GM12878 (cell line): ENCODE results near the gene SPIN1. TPM values are rescaled to one million over a fixed set of nuclear protein-coding genes. Genes with fewer than 3 reads are reported as not detected.

Source experiments
- ATF7 ChIP-seq: fragments of 450-650 bp; IDR thresholded peaks from 2 replicates; pipeline ENCODE4 v1.6.1; 2016; ENCODE audit warnings: low read depth, mild to moderate bottlenecking
- BACH1 ChIP-seq: fragments of 450-650 bp; IDR thresholded peaks from 2 replicates; pipeline ENCODE4 v1.6.1; 2017; ENCODE audit warnings: mild to moderate bottlenecking, borderline replicate concordance
- CBX5 ChIP-seq: sonication (generic); IDR thresholded peaks from 2 replicates; pipeline ENCODE4 v1.6.1; 2016; ENCODE audit warnings: low read depth, moderate library complexity, mild to moderate bottlenecking, inconsistent platforms
- CHD2 ChIP-seq: IDR thresholded peaks from 2 replicates; pipeline ENCODE4 v1.6.1; 2011; ENCODE audit warnings: low read depth, low read length, improper control_type of control experiment, borderline replicate concordance
- CHD4 ChIP-seq: fragments of 200-600 bp; sonication (generic); IDR thresholded peaks from 2 replicates; pipeline ENCODE4 v1.6.1; 2016; ENCODE audit warnings: mild to moderate bottlenecking
- EP300 ChIP-seq, 2 experiments: fragments of 150-350 bp in 1 of 2; IDR thresholded peaks; 2 replicates each; pipeline ENCODE4 v1.6.1; 2011 to 2012; ENCODE audit warnings: low read depth in 2 of 2, low read length in 2 of 2, borderline replicate concordance in 1 of 2, improper control_type of control experiment in 1 of 2, inconsistent platforms in 1 of 2; ENCODE audit not compliant: control insufficient read depth in 1 of 2
- HDAC2 ChIP-seq: fragments of 200-600 bp; sonication (generic); IDR thresholded peaks from 2 replicates; pipeline ENCODE4 v1.6.1; 2017
- IKZF1 ChIP-seq: fragments of 450-650 bp; conservative IDR thresholded peaks from 2 replicates; pipeline ENCODE4 v1.6.1; 2017; ENCODE audit warnings: antibody characterized with exemption, mild to moderate bottlenecking
- IRF4 ChIP-seq: IDR thresholded peaks from 2 replicates; pipeline ENCODE4 v1.6.1; 2011; ENCODE audit warnings: low read depth, low read length
- JUNB ChIP-seq: IDR thresholded peaks from 2 replicates; pipeline ENCODE4 v1.6.1; 2016; ENCODE audit warnings: antibody characterized with exemption, mild to moderate bottlenecking
- JUND ChIP-seq: IDR thresholded peaks from 2 replicates; pipeline ENCODE4 v1.6.1; 2012; ENCODE audit warnings: low read depth, mild to moderate bottlenecking, low read length, improper control_type of control experiment, moderate library complexity
- NFIC ChIP-seq: IDR thresholded peaks from 2 replicates; pipeline ENCODE4 v1.6.1; 2012; ENCODE audit warnings: low read depth, mild to moderate bottlenecking, inconsistent platforms, low read length, moderate library complexity
- POLR2AphosphoS2 ChIP-seq: IDR thresholded peaks from 2 replicates; pipeline ENCODE4 v1.6.1; 2011; ENCODE audit warnings: low read depth, mild to moderate bottlenecking, low read length, improper control_type of control experiment, moderate library complexity
- RAD51 ChIP-seq: fragments of 450-650 bp; IDR thresholded peaks from 2 replicates; pipeline ENCODE4 v1.6.1; 2016; ENCODE audit warnings: moderate library complexity, mild to moderate bottlenecking, inconsistent platforms
- RUNX3 ChIP-seq: IDR thresholded peaks from 2 replicates; pipeline ENCODE4 v1.6.1; 2012; ENCODE audit warnings: low read length, inconsistent platforms
- SUZ12 ChIP-seq: fragments of 200-600 bp; sonication (generic); IDR thresholded peaks from one replicate; pipeline ENCODE4 v1.6.1; 2018; ENCODE audit warnings: antibody characterized with exemption, mild to moderate bottlenecking; ENCODE audit not compliant: unreplicated experiment
- ZNF384 ChIP-seq: IDR thresholded peaks from 2 replicates; pipeline ENCODE4 v1.6.1; 2012; ENCODE audit warnings: low read depth, mild to moderate bottlenecking, low read length, improper control_type of control experiment, borderline replicate concordance
- polyA plus RNA-seq, 11 experiments: library from polyadenylated mRNA; depleted of rRNA in 4 of 11; unstranded in 6 of 11; stranded (reverse) in 5 of 11; fragments of >200 nt; fragmentation: Nextera tagmentation in 4 of 11; fragmentation: Illumina TruSeq in 1 of 11; extraction: Ambion mirVana in 4 of 11; extraction: Trizol in 1 of 11; gene quantifications; 1 replicate in 1 of 11; 2 replicates in 10 of 11; pipeline versions ENCODE4 v1.2.1 to v1.2.3, GENCODE V29; 2011 to 2016; ENCODE audit warnings: inconsistent platforms in 2 of 11, missing spikeins in 2 of 11, low read depth in 1 of 11
- total RNA-seq, 4 experiments: library from RNA; depleted of rRNA in 3 of 4; stranded (reverse); fragments of >200 nt in 3 of 4; fragmentation: Illumina TruSeq in 1 of 4; extraction: Trizol in 1 of 4; gene quantifications; 2 replicates each; pipeline versions ENCODE4 v1.2.1 to v1.2.3, GENCODE V29; 2013 to 2021
- TF ChIP-seq, protein P1 (sequence below): fragments of 450-650 bp; formaldehyde crosslinking; IDR thresholded peaks from 2 replicates; pipeline ENCODE4 v1.4.0; 2020; ENCODE audit warnings: mild to moderate bottlenecking, moderate library complexity
- TF ChIP-seq, protein P2 (sequence below): fragments of 450-650 bp; IDR thresholded peaks from 2 replicates; pipeline ENCODE4 v1.6.1; 2016; ENCODE audit warnings: mild to moderate bottlenecking

Gene SPIN1
- total and polyA plus RNA-seq, 10 of the 15 experiments (the other 5 are each of a cell fraction or from before 2014, with no cell fraction given) = 6.6 to 30.3 (median 17.1) TPM

DNA sequence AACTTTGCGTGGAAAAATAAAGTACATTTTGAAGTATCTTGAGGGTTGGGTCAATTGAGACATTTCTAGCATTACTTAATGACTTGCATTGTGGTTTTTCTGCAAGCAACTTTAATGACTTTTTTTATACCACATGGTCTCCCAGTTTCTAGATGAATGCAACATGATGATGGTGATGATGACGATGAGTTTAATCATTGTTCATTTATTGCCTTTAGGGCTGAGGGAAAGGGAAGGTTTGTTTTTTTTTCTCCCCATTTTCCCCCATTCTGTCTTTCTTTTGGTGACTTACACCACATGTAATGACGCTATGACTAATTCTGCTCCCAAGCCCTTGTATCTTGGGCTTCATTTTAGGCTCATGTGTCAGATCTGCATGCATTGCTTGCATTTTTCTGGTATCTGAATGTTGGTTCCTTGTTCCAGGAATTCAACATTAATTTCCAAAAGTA is 89.1 kb downstream of the SPIN1 start (continued):
- TF ChIP-seq, protein P1, sequence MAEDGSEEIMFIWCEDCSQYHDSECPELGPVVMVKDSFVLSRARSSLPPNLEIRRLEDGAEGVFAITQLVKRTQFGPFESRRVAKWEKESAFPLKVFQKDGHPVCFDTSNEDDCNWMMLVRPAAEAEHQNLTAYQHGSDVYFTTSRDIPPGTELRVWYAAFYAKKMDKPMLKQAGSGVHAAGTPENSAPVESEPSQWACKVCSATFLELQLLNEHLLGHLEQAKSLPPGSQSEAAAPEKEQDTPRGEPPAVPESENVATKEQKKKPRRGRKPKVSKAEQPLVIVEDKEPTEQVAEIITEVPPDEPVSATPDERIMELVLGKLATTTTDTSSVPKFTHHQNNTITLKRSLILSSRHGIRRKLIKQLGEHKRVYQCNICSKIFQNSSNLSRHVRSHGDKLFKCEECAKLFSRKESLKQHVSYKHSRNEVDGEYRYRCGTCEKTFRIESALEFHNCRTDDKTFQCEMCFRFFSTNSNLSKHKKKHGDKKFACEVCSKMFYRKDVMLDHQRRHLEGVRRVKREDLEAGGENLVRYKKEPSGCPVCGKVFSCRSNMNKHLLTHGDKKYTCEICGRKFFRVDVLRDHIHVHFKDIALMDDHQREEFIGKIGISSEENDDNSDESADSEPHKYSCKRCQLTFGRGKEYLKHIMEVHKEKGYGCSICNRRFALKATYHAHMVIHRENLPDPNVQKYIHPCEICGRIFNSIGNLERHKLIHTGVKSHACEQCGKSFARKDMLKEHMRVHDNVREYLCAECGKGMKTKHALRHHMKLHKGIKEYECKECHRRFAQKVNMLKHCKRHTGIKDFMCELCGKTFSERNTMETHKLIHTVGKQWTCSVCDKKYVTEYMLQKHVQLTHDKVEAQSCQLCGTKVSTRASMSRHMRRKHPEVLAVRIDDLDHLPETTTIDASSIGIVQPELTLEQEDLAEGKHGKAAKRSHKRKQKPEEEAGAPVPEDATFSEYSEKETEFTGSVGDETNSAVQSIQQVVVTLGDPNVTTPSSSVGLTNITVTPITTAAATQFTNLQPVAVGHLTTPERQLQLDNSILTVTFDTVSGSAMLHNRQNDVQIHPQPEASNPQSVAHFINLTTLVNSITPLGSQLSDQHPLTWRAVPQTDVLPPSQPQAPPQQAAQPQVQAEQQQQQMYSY = no peak
- TF ChIP-seq RUNX3 (peak; percentile 71; the same call in 1 of the 2 replicates), EP300 (IDR thresholded peaks at IDR 0.05; ENCODE audit: borderline replicate concordance in 1 of 2, control insufficient read depth in 1 of 2, low read depth in 2 of 2, low read length in 2 of 2) (peak in 1 of 2 experiments; percentile 78; a peak in 2 of 4 replicates), BACH1 (peak; percentile 19; the same call in 1 of the 2 replicates), CHD2 (0 out of 2 replicates have a peak, but pooled peaks have one; percentile 11), JUNB (peak; percentile 62), IRF4 (peak; percentile 54; the same call in 1 of the 2 replicates), POLR2AphosphoS2 (no peak), IKZF1 (peak; percentile 68), ATF7 (peak; percentile 92), NFIC (no peak), HDAC2 (no peak), CHD4 (no peak), CBX5 (no peak), ZNF384 (peak; percentile 60), RAD51 (peak; percentile 58; the same call in 1 of the 2 replicates), SUZ12 (no peak), JUND (peak; percentile 43; the same call in 1 of the 2 replicates)
- TF ChIP-seq, protein P2, sequence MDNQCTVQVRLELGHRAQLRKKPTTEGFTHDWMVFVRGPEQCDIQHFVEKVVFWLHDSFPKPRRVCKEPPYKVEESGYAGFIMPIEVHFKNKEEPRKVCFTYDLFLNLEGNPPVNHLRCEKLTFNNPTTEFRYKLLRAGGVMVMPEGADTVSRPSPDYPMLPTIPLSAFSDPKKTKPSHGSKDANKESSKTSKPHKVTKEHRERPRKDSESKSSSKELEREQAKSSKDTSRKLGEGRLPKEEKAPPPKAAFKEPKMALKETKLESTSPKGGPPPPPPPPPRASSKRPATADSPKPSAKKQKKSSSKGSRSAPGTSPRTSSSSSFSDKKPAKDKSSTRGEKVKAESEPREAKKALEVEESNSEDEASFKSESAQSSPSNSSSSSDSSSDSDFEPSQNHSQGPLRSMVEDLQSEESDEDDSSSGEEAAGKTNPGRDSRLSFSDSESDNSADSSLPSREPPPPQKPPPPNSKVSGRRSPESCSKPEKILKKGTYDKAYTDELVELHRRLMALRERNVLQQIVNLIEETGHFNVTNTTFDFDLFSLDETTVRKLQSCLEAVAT = peak; percentile 85
